Measurements from ENCODE around the gene NDUFA7.
"Not testable (repeated sequence)": the region's sequence is repeated elsewhere in the genome, so short reads cannot be mapped to it uniquely, and the experiment has no call there.

Gene NDUFA7

GRCh38 chr19:8316351-8317125 is 4.6 kb downstream of the NDUFA7 start (continued):
- no peak for TF ChIP-seq ZNF366 (tag by site-specific recombination; conservative IDR thresholded peaks at IDR 0.05)
- TF ChIP-seq ZNF701 (tag by site-specific recombination; IDR thresholded peaks at IDR 0.05), result no peak

GRCh38 chr19:8314981-8315640 is 6.1 kb downstream of the NDUFA7 start:
- CTCF ChIA-PET; POLR2A ChIA-PET; H3K4me1 ChIP-seq (ENCODE audit: control insufficient read depth, insufficient read depth, low read length); H3K9me3 ChIP-seq (ENCODE audit: control insufficient read depth, insufficient read depth, low read depth, low read length); H3K4me3 ChIP-seq (ENCODE audit: low read depth, low read length); H3K27ac ChIP-seq (ENCODE audit: extremely low read depth, low read depth, low read length): not testable (repeated sequence)
- H3K36me3 ChIP-seq (ENCODE audit: control insufficient read depth in 2 of 2, insufficient read depth in 1 of 2, low read length in 2 of 2), result peaks cover 27 to 64% of the 10 kb centered on the region in 2 experiments; a peak in 2 of 3 replicates

GRCh38 chr19:8311461-8312260 is 9.5 kb downstream of the NDUFA7 start:
- Histone ChIP-seq H3K4me1 (ENCODE audit: control insufficient read depth, insufficient read depth, low read length) (no peaks in the 10 kb centered on the region), H3K27ac (ENCODE audit: extremely low read depth, low read depth, low read length) (no peak overlapping the region), H3K4me3 (ENCODE audit: low read depth, low read length) (no peak overlapping the region), H3K9me3 (ENCODE audit: control insufficient read depth, insufficient read depth, low read depth, low read length) (no peaks in the 10 kb centered on the region), H3K36me3 (ENCODE audit: control insufficient read depth in 2 of 2, insufficient read depth in 1 of 2, low read length in 2 of 2) (peaks cover 27 to 66% of the 10 kb centered on the region in 2 experiments; a peak in 2 of 3 replicates)
- POLR2A ChIA-PET, result interaction anchor here (0.6 to 2.1 kb wide), 4 partner anchors 10 to 236 kb away, joined by 3 to 6 read pairs (median 6); partner anchors contain the start of genes NDUFA7 and RPS28
- CTCF ChIA-PET, result interaction anchor here (0.6 to 0.7 kb wide), 2 partner anchors 24 to 41 kb away, joined by 3 read pairs; no protein-coding TSS in a partner anchor
- TF ChIP-seq ZNF544 (tag by site-specific recombination; IDR thresholded peaks at IDR 0.05) (no peak), ZNF677 (tag by site-specific recombination; IDR thresholded peaks at IDR 0.05) (no peak), SP7 (tag by site-specific recombination; IDR thresholded peaks at IDR 0.05) (0 out of 2 replicates have a peak, but pooled peaks have one; percentile 22), KLF8 (tag by site-specific recombination; IDR thresholded peaks at IDR 0.05) (no peak), PRDM4 (tag by site-specific recombination; IDR thresholded peaks at IDR 0.05) (no peak), ZNF214 (tag by site-specific recombination; IDR thresholded peaks at IDR 0.05; ENCODE audit: borderline replicate concordance) (no peak), ZNF514 (tag by site-specific recombination; IDR thresholded peaks at IDR 0.05) (no peak), ZNF768 (tag by site-specific recombination; IDR thresholded peaks at IDR 0.05) (no peak), OSR2 (tag by site-specific recombination; IDR thresholded peaks at IDR 0.05) (peak; percentile 68), ZNF791 (tag by site-specific recombination; IDR thresholded peaks at IDR 0.05) (no peak), ZNF280D (tag by site-specific recombination; IDR thresholded peaks at IDR 0.05) (no peak), ZFP69B (tag by site-specific recombination; IDR thresholded peaks at IDR 0.05) (no peak), HOXD13 (CRISPR knock-in tag; IDR thresholded peaks at IDR 0.05; ENCODE audit: borderline replicate concordance) (no peak), PATZ1 (tag by site-specific recombination; IDR thresholded peaks at IDR 0.05) (0 out of 2 replicates have a peak, but pooled peaks have one; percentile 23), ZBTB49 (tag by site-specific recombination; IDR thresholded peaks at IDR 0.05; ENCODE audit: low read depth) (no peak), ZNF785 (tag by site-specific recombination; IDR thresholded peaks at IDR 0.05) (no peak), ZFP3 (tag by site-specific recombination; IDR thresholded peaks at IDR 0.05; ENCODE audit: low read depth) (no peak), ZNF16 (tag by site-specific recombination; IDR thresholded peaks at IDR 0.05; ENCODE audit: low read depth) (no peak)
